ENCODE measurements around the gene MRGPRX4. TPM values are rescaled to one million over a fixed set of nuclear protein-coding genes. Genes with fewer than 3 reads are reported as not detected.

Gene MRGPRX4
- total RNA-seq, 1 donor from 2014 or later, result not detected

DNA sequence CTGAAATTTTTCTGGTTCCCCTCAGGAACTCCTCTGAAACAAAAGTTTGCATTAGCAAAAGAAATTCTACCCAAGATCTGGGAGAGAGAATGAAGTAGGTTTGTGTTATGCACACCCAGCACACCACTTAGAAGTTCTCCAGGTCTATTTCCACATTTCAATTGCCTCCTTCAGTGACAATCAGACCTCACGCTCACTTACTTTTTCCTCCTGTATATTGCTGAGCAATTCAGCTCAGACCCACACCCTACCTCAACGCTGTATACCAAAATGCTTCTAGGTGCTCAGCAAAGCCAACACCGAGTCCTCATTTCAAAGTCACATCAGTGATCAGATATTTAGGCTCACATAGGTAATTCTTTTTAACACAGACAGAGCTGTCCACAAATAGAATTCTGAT is 21.1 kb upstream of the MRGPRX4 start:
- peaks cover 1% of the 10 kb centered on the region for H3K9me3 Mint-ChIP-seq (ENCODE audit: unreplicated experiment)
- H3K9me3 ChIP-seq (ENCODE audit: insufficient read depth, low read depth, low read length), result no peaks in the 10 kb centered on the region
- H3K9ac ChIP-seq (ENCODE audit: low read length), result no peak overlapping the region
- peaks cover 9% of the 10 kb centered on the region for H3K27me3 Mint-ChIP-seq (ENCODE audit: low read depth, unreplicated experiment)
- H3K27me3 ChIP-seq (ENCODE audit: insufficient read depth, low read length), result no peaks in the 10 kb centered on the region
- H3K27ac ChIP-seq (ENCODE audit: low read depth, low read length), result no peak overlapping the region
- no peak overlapping the region for H3K4me3 ChIP-seq (ENCODE audit: insufficient read depth, low read depth, low read length)
- no peak overlapping the region for H3K4me2 ChIP-seq (ENCODE audit: low read length)
- no peaks in the 10 kb centered on the region for H3K4me1 ChIP-seq (ENCODE audit: insufficient read depth, low read length)
- no peak for DNase-seq (ENCODE audit: low read depth)
- no peaks in the 10 kb centered on the region for H3K36me3 ChIP-seq (ENCODE audit: insufficient read depth, low read length)
- no peak overlapping the region for H2AFZ ChIP-seq (ENCODE audit: low read depth, low read length)
- H3K27ac Mint-ChIP-seq (ENCODE audit: unreplicated experiment), result no peak overlapping the region
- H4K20me1 ChIP-seq (ENCODE audit: insufficient read depth, low read length), result no peaks in the 10 kb centered on the region
- no peaks in the 10 kb centered on the region for H3K4me1 Mint-ChIP-seq (ENCODE audit: low read depth, unreplicated experiment)
- H3K36me3 Mint-ChIP-seq (ENCODE audit: low read depth, unreplicated experiment), result no peaks in the 10 kb centered on the region
- no peaks in the 10 kb centered on the region for H3K79me2 ChIP-seq (ENCODE audit: insufficient read depth, low read length)
- no peak overlapping the region for H3K4me3 Mint-ChIP-seq (ENCODE audit: unreplicated experiment)
- TF ChIP-seq, protein P1, sequence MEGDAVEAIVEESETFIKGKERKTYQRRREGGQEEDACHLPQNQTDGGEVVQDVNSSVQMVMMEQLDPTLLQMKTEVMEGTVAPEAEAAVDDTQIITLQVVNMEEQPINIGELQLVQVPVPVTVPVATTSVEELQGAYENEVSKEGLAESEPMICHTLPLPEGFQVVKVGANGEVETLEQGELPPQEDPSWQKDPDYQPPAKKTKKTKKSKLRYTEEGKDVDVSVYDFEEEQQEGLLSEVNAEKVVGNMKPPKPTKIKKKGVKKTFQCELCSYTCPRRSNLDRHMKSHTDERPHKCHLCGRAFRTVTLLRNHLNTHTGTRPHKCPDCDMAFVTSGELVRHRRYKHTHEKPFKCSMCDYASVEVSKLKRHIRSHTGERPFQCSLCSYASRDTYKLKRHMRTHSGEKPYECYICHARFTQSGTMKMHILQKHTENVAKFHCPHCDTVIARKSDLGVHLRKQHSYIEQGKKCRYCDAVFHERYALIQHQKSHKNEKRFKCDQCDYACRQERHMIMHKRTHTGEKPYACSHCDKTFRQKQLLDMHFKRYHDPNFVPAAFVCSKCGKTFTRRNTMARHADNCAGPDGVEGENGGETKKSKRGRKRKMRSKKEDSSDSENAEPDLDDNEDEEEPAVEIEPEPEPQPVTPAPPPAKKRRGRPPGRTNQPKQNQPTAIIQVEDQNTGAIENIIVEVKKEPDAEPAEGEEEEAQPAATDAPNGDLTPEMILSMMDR (IDR thresholded peaks at IDR 0.05; ENCODE audit: insufficient read depth, low read depth, low read length), result no peak
- no peak for TF ChIP-seq EZH2 (IDR thresholded peaks at IDR 0.05; ENCODE audit: insufficient read depth, low read length)
- no peak for FAIRE-seq

DNA sequence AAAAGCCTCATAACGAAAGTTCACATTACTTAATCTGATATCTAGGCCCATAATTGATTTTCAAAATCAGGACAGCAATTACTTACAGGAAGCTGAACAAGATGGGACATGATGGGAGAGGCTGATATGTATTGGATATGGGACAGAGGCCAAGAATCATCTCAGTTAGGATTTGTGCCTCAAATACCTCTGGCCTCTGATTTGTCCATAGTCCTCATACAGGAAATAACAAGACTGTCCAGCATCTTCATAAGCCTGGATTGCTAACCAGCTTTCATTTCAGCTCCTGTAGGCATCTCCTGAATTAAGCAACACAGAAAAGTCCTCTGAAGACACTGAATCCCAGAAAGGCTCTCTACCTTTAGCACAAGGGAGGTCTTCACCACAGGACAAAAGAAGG is 4.3 kb upstream of the MRGPRX4 start:
- Histone ChIP-seq H3K4me3 (ENCODE audit: insufficient read depth, low read depth, low read length) (no peak overlapping the region), H3K4me1 (ENCODE audit: insufficient read depth, low read length) (no peaks in the 10 kb centered on the region), H3K36me3 (ENCODE audit: insufficient read depth, low read length) (no peaks in the 10 kb centered on the region), H3K79me2 (ENCODE audit: insufficient read depth, low read length) (no peaks in the 10 kb centered on the region), H3K9me3 (ENCODE audit: insufficient read depth, low read depth, low read length) (no peaks in the 10 kb centered on the region), H3K9ac (ENCODE audit: low read length) (no peak overlapping the region), H3K4me2 (ENCODE audit: low read length) (no peak overlapping the region), H2AFZ (ENCODE audit: low read depth, low read length) (no peak overlapping the region), H3K27me3 (ENCODE audit: insufficient read depth, low read length) (no peaks in the 10 kb centered on the region), H3K27ac (ENCODE audit: low read depth, low read length) (no peak overlapping the region), H4K20me1 (ENCODE audit: insufficient read depth, low read length) (no peaks in the 10 kb centered on the region)
- H3K9me3 Mint-ChIP-seq (ENCODE audit: unreplicated experiment), result peaks cover 1% of the 10 kb centered on the region
- TF ChIP-seq EZH2 (IDR thresholded peaks at IDR 0.05; ENCODE audit: insufficient read depth, low read length), result no peak
- TF ChIP-seq, protein P1 (IDR thresholded peaks at IDR 0.05; ENCODE audit: insufficient read depth, low read depth, low read length), result no peak
- H3K4me1 Mint-ChIP-seq (ENCODE audit: low read depth, unreplicated experiment), result no peaks in the 10 kb centered on the region
- H3K27ac Mint-ChIP-seq (ENCODE audit: unreplicated experiment), result no peak overlapping the region
- H3K4me3 Mint-ChIP-seq (ENCODE audit: unreplicated experiment), result no peak overlapping the region
- FAIRE-seq, result no peak
- H3K27me3 Mint-ChIP-seq (ENCODE audit: low read depth, unreplicated experiment), result peaks cover 3% of the 10 kb centered on the region
- H3K36me3 Mint-ChIP-seq (ENCODE audit: low read depth, unreplicated experiment), result no peaks in the 10 kb centered on the region
- no peak for DNase-seq (ENCODE audit: low read depth)

DNA sequence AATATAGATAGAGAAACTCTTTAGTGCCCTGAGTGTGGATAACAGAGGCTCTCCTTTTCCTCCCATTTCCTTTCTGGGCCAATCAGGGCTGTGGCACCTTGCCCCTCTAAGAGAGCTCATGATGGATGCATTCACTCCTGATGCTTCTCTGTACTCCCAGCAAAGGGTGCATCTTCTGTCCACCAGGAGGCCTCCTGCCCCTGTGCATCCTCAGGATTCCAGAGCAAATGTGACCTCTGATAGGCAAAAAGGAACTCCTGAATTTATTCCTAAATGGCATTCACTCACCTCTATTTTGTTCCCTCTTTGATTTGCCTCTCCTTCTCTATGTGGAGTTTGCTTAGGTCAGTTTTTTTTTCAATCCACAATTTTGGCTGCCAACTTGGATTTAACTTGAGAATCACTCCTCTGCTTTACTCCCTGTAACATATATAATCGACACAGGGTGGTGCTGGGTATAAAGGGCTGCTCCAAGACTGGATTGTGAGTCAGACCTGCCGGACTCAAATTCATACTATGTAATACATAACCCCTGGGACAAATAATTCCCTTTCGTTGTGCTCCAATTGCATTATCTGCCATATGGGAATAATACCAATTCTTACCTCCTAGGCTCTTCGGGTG is 1.1 kb upstream of the MRGPRX4 start:
- H3K27ac ChIP-seq (ENCODE audit: low read depth, low read length), result no peak overlapping the region
- DNase-seq (ENCODE audit: low read depth) (no peak), FAIRE-seq (no peak)
- H3K9ac ChIP-seq (ENCODE audit: low read length), result no peak overlapping the region
- H3K4me1 Mint-ChIP-seq (ENCODE audit: low read depth, unreplicated experiment), result no peaks in the 10 kb centered on the region
- TF ChIP-seq EZH2 (IDR thresholded peaks at IDR 0.05; ENCODE audit: insufficient read depth, low read length), result no peak
- TF ChIP-seq, protein P1 (IDR thresholded peaks at IDR 0.05; ENCODE audit: insufficient read depth, low read depth, low read length), result no peak
- H2AFZ ChIP-seq (ENCODE audit: low read depth, low read length), result no peak overlapping the region
- H3K79me2 ChIP-seq (ENCODE audit: insufficient read depth, low read length), result no peaks in the 10 kb centered on the region
- no peaks in the 10 kb centered on the region for H3K36me3 Mint-ChIP-seq (ENCODE audit: low read depth, unreplicated experiment)
- H3K4me1 ChIP-seq (ENCODE audit: insufficient read depth, low read length), result no peaks in the 10 kb centered on the region
- H3K27me3 Mint-ChIP-seq (ENCODE audit: low read depth, unreplicated experiment), result peaks cover 3% of the 10 kb centered on the region
- no peak overlapping the region for H3K4me2 ChIP-seq (ENCODE audit: low read length)
- H3K27ac Mint-ChIP-seq (ENCODE audit: unreplicated experiment), result no peak overlapping the region
- no peaks in the 10 kb centered on the region for H3K27me3 ChIP-seq (ENCODE audit: insufficient read depth, low read length)
- H3K9me3 ChIP-seq (ENCODE audit: insufficient read depth, low read depth, low read length), result no peaks in the 10 kb centered on the region
- H3K4me3 Mint-ChIP-seq (ENCODE audit: unreplicated experiment), result no peak overlapping the region
- no peak overlapping the region for H3K4me3 ChIP-seq (ENCODE audit: insufficient read depth, low read depth, low read length)
- peaks cover 4% of the 10 kb centered on the region for H3K9me3 Mint-ChIP-seq (ENCODE audit: unreplicated experiment)
- no peaks in the 10 kb centered on the region for H4K20me1 ChIP-seq (ENCODE audit: insufficient read depth, low read length)
- H3K36me3 ChIP-seq (ENCODE audit: insufficient read depth, low read length), result no peaks in the 10 kb centered on the region

Measured in astrocyte (in vitro differentiated cells and primary cell).